Activated naive CD4-positive, alpha-beta T cell (primary cell): Measurements from ENCODE around the gene CARNS1.
"Not testable (repeated sequence)": the region's sequence is repeated elsewhere in the genome, so short reads cannot be mapped to it uniquely, and the experiment has no call there.

Experiments
- DNase-seq, 4 experiments: peaks; one replicate each; lab custom pipeline; 2025; lab: John Stamatoyannopoulos, UW

Gene CARNS1

GRCh38 chr11:67396259-67396581 lies 19.3 kb upstream of the CARNS1 start:
- DNase-seq: no peak

- DNase-seq: no peak
Measured at GRCh38 chr11:67396587-67397389, 18.7 kb upstream of the CARNS1 start.

GRCh38 chr11:67397536-67397935 lies 17.9 kb upstream of the CARNS1 start:
- no peak for DNase-seq

DNA sequence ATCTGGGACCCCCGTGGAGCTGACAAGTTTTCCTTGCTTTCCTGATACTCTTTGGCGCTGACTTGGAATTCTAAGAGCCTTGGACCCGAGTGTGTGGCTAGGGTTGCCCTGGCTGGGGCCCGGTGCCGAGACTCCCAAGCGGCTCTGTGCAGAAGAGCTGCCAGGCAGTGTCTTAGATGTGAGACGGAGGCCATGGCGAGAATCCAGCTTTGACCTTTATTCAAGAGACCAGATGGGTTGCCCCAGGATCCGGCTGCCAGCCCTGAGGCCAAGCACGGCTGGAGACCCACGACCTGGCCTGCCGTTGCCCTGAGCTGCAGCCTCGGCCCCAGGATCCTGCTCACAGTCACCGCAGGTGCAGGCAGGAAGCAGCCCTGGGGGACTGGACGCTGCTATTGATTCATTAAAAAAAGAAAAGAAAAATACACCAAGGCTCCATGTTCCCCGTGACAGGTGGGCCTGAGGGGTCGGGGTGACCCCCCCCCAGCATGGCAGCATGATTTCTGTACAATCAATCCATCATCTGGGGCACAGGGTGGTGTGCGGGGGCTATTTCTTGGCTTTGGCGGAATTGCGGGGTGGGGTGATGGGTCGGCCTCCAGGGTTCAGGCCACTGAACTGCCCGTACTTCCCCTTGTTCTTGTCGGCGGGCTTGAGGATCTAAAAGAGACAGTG lies 17.4 kb upstream of the CARNS1 start:
- DNase-seq: no peak

DNA sequence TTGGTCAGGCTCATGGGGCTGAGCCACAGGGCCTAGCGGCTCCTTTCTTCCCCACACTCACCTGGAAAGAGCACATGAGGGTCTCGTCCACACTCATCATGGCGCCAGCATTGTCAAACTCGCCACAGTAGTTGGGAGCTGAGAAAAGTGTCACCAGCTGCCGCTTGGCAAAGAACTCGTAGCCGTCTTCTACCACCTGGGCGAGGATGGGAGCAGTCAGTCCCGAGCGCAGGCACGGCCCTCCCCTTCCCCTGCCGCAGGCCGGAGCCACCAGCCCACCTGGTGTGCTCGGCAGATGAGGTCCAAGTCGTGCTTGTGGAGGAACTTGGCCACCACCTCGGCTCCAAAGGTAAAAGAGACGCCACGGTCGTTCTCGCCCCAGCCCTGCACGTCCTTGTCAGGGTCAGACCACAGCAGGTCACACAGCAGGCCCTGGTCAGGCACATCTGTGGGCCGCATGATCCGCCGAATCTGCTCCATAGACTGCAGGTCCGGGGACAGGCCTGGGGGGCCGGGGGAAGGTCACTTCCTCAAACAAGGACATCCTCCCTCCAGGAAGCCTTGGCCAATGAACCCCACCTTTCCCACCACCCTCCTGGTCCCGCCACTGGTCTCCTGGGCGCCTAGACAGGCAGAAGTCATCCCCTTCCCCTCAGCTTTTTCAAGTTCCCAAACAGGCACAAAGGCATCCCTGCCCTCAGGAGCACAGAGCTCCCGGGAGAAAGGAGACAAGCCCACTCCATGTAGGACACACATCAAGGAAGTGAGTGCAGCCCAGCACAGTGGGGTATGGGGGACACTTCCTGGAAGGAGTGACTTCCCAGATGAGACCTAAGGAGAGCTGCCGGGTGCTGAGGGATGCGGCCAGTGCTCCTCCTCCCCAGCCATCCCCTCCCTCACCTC lies 16.6 kb upstream of the CARNS1 start:
- DNase-seq: no peak

GRCh38 chr11:67400251-67400941 lies 15.1 kb upstream of the CARNS1 start:
- no peak for DNase-seq

DNA sequence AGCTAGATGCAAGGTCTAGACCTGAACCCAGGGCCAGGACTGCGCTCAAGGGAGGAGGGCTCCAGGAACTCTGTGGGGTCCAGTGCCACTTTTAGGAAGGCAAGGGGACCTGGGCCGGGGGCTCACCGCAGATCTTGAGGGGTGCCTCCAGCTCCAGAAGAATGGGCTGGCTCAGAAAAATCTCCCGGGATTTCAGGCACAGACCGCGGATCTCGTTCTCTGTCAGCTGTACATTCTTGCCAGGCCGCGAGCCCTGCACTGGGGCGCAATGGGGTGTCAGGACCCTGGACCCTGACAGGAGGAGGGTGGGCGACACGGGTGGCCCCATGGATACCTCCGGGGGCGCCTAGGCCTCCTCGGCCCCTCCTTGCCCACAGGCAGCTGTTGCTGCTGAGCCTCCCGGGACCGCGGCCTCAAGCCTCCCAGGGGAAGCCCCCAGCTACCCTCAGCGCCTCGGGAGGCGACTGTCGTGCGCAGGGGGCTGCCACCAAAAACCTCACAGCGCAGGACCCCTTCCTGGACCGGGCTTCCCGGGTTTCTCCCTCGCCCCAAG lies 14.5 kb upstream of the CARNS1 start:
- DNase-seq: no peak

- DNase-seq: peak; percentile 82 to 95 (median 90)
Measured at GRCh38 chr11:67401495-67402191, 13.8 kb upstream of the CARNS1 start, which contains the start of gene PPP1CA. TSS of gene PPP1CA (minus strand) at chr11:67401858. CDS start at chr11:67401782, 76 bp downstream.

- DNase-seq: not testable (repeated sequence)
Measured at GRCh38 chr11:67402192-67402839, 13.2 kb upstream of the CARNS1 start.

DNA sequence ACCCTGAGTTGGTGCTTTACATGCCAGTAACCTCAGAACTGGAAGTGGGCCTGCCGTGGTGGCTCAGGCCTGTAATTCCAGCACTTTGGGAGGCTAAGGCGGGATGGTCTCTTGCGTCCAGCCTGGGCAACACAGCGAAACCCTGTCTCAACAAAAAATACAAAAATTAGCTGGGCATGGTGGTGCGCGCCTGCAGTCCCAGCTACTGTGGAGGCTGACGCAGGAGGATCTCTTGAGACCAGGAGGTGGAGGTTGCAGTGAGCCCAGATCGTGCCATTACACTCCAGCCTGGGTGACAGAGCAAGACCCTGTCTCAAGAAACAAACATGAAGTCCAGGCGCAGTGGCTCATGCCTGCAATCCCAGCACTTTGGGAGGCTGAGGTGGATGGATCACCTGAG lies 12.4 kb upstream of the CARNS1 start:
- not testable (repeated sequence) for DNase-seq

DNA sequence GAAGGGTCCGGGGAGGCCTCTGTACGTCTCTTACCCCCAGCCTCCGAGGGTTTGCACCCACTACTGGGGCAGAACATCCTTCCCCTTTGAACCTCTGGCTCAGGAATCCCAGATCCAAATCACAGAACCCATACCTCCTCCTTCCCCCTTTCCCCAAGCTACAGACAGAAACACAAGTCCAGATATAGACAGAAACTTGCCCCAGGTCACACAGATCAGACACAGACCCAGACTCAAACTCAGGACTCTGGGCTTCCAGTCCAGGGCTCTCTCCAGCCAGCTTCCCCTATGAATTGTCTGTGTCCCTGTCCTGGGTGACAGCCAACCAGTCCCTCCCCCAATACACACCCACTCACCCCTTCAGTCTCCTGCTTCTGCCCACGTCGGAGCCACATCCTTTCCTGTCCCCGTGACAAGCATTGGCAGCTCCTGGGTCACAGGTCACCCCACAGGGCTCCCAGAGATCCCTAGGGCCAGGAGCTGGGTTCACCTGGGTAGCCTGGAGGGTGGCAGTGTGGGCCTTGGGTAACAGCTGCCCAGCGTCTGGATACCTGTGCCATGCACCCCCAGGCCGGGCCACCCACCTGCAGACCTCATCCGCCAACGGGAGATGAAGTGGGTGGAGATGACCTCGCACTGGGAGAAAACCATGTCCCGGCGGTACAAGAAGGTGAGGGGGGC lies 10.8 kb upstream of the CARNS1 start:
- DNase-seq: peak in 2 of 4 experiments; percentile 19 to 24

- peak in 1 of 4 experiments; percentile 24 for DNase-seq
Measured at GRCh38 chr11:67405196-67405567, 10.3 kb upstream of the CARNS1 start.

- no peak for DNase-seq
Measured at GRCh38 chr11:67405688-67406339, 9.7 kb upstream of the CARNS1 start.

GRCh38 chr11:67406420-67406968 lies 9.0 kb upstream of the CARNS1 start:
- no peak for DNase-seq

- peak in 1 of 4 experiments; percentile 14 for DNase-seq
Measured at GRCh38 chr11:67406969-67407687, 8.3 kb upstream of the CARNS1 start.

- DNase-seq: no peak
Measured at GRCh38 chr11:67407688-67408163, 7.8 kb upstream of the CARNS1 start.

- DNase-seq: no peak
Measured at GRCh38 chr11:67408437-67409200, 6.9 kb upstream of the CARNS1 start.
